Gastrocnemius medialis (tissue), 4 donors: Measurements from ENCODE around the gene FLT3. TPM values are rescaled to one million over a fixed set of nuclear protein-coding genes. Genes with fewer than 3 reads are reported as not detected.

Experiments used
- ATAC-seq, 2 donors: fragments of 150-250 bp; one replicate each; pipeline ENCODE4 v1.9.1; 2016
- DNase-seq, 2 donors: peaks; one replicate each; pipeline ENCODE4 v3.0.0-alpha.2; 2019
- H3K27ac ChIP-seq, 4 donors: fragments of 200-600 bp; sonication (generic); 1 replicate in 1 of 4; 2 replicates in 3 of 4; pipeline ENCODE4 v1.5.1; 2016 to 2018; ENCODE audit warnings: mild to moderate bottlenecking in 2 of 4, moderate library complexity in 1 of 4
- H3K27me3 ChIP-seq, 3 donors: fragments of 200-600 bp; sonication (generic) in 2 of 3; 1 replicate in 1 of 3; 2 replicates in 2 of 3; pipeline versions ENCODE4 v1.5.1 to v1.6.0; 2016 to 2019; ENCODE audit warnings: mild to moderate bottlenecking in 1 of 3, moderate library complexity in 1 of 3
- H3K36me3 ChIP-seq, 2 donors: fragments of 200-600 bp; sonication (generic) in 1 of 2; one replicate each; pipeline ENCODE4 v1.5.1; 2017 to 2018
- H3K4me1 ChIP-seq, 2 donors: fragments of 200-600 bp; sonication (generic) in 1 of 2; one replicate each; pipeline ENCODE4 v1.5.1; 2016 to 2017; ENCODE audit warnings: mild to moderate bottlenecking in 2 of 2
- H3K4me3 ChIP-seq, 4 donors: fragments of 200-600 bp; sonication (generic) in 3 of 4; 1 replicate in 1 of 4; 2 replicates in 3 of 4; pipeline ENCODE4 v1.5.1; 2016 to 2019; ENCODE audit warnings: mild to moderate bottlenecking in 2 of 4
- H3K9me3 ChIP-seq, 3 donors: fragments of 200-600 bp; sonication (generic) in 2 of 3; 1 replicate in 1 of 3; 2 replicates in 2 of 3; pipeline ENCODE4 v1.5.1; 2016 to 2019
- POLR2A ChIP-seq, 2 donors: fragments of 450-650 bp; IDR thresholded peaks; one replicate each; pipeline ENCODE4 v1.6.1; 2017; ENCODE audit warnings: antibody characterized with exemption in 2 of 2, mild to moderate bottlenecking in 2 of 2, moderate library complexity in 2 of 2
- in situ Hi-C, 4 donors: fragments of 200-750 bp; cut with MboI; loops; one replicate each; pipeline versions ENCODE4 v1.15.0 to v1.8.0; 2017; ENCODE audit warnings: low sequenced_read_pairs in 4 of 4
- intact Hi-C: fragments of 100-400 bp; cut with DNase I; formaldehyde crosslinking; loops from one replicate; pipeline ENCODE4 v1.15.1; 2023; ENCODE audit warnings: low total_unique reads
- total RNA-seq, 4 donors: library from RNA; depleted of rRNA; stranded (reverse); fragments of >200 nt; gene quantifications; one replicate each; pipeline versions ENCODE4 v1.1.0 to v1.2.3, GENCODE V29; 2016
- TF ChIP-seq, protein P1 (sequence below), 5 experiments: fragments of 450-650 bp in 3 of 5; fragments of 200-600 bp in 2 of 5; sonication (generic) in 2 of 5; IDR thresholded peaks in 4 of 5; conservative IDR thresholded peaks in 1 of 5; 1 replicate in 4 of 5; 2 replicates in 1 of 5; pipeline ENCODE4 v1.5.1; 2016 to 2019; ENCODE audit warnings: antibody characterized with exemption in 5 of 5, mild to moderate bottlenecking in 3 of 5, moderate library complexity in 3 of 5

FLT3 gene
- total RNA-seq, 4 donors from 2014 or later = 0.22 to 0.92 (median 0.37) TPM

GRCh38 chr13:28043224-28043623 is 57.2 kb downstream of the FLT3 start:
- Histone ChIP-seq H3K9me3 (no peaks in the 10 kb centered on the region), H3K27ac (no peak overlapping the region), H3K4me3 (no peak overlapping the region), H3K36me3 (no peaks in the 10 kb centered on the region), H3K4me1 (no peaks in the 10 kb centered on the region), H3K27me3 (no peaks in the 10 kb centered on the region)
- TF ChIP-seq POLR2A (IDR thresholded peaks at IDR 0.05) = no peak
- TF ChIP-seq, protein P1, sequence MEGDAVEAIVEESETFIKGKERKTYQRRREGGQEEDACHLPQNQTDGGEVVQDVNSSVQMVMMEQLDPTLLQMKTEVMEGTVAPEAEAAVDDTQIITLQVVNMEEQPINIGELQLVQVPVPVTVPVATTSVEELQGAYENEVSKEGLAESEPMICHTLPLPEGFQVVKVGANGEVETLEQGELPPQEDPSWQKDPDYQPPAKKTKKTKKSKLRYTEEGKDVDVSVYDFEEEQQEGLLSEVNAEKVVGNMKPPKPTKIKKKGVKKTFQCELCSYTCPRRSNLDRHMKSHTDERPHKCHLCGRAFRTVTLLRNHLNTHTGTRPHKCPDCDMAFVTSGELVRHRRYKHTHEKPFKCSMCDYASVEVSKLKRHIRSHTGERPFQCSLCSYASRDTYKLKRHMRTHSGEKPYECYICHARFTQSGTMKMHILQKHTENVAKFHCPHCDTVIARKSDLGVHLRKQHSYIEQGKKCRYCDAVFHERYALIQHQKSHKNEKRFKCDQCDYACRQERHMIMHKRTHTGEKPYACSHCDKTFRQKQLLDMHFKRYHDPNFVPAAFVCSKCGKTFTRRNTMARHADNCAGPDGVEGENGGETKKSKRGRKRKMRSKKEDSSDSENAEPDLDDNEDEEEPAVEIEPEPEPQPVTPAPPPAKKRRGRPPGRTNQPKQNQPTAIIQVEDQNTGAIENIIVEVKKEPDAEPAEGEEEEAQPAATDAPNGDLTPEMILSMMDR (IDR thresholded peaks at IDR 0.05 in 4 of 5, conservative IDR thresholded peaks at IDR 0.05 in 1 of 5) = no peak
- intact Hi-C loops = no loop called here
- in situ Hi-C loops = no loop called here
- DNase-seq (no peak), ATAC-seq (no peak)

DNA sequence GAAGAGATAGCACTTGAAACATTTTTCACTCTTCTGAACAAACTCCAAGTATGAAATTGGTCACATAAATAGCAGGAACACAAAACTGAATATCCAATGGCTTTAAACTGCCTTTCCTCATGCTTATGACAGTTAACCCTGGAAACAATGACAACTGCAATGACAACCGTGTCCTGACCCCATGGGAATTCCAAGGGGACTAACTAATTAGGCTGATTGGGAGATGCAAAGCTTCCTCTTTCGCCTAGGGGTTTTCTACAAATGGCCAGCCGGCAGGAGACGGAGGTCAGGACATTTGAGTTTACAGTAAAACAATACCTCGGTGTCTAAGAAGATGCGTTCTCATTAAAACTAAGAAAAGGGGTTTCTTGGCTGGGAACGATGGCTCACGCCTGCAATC is 58.9 kb downstream of the FLT3 start:
- TF ChIP-seq POLR2A (IDR thresholded peaks at IDR 0.05) = no peak
- TF ChIP-seq, protein P1 (IDR thresholded peaks at IDR 0.05 in 4 of 5, conservative IDR thresholded peaks at IDR 0.05 in 1 of 5) = no peak
- H3K36me3 ChIP-seq = no peaks in the 10 kb centered on the region
- H3K27ac ChIP-seq = no peak overlapping the region
- no peaks in the 10 kb centered on the region for H3K4me1 ChIP-seq
- no peaks in the 10 kb centered on the region for H3K9me3 ChIP-seq
- in situ Hi-C loops (no loop called here), intact Hi-C loops (no loop called here)
- no peaks in the 10 kb centered on the region for H3K27me3 ChIP-seq
- no peak overlapping the region for H3K4me3 ChIP-seq
- DNase-seq (no peak), ATAC-seq (no peak)

DNA sequence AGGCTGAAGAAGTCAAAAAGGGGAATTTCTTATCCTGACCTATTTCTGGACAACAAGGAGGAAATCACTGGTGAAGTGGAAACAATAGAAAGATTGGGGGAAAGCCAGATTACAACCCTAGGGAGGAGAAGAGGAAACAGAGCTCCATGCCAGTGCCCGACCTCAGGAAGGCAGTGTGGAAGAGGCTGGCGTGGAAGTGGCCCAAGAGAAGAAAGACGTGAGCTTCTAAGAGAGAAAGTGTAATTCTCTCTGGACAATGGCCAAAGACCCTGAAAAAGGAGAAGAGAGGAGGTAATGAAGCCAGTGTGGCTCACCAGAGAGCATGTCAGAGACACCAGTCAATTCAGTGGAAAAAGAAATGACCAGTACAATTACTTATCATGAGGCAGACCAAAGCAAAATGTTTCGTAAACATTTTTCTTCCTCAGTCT is 59.3 kb downstream of the FLT3 start:
- Histone ChIP-seq H3K36me3 (no peaks in the 10 kb centered on the region), H3K4me1 (no peaks in the 10 kb centered on the region), H3K27ac (no peak overlapping the region), H3K4me3 (no peak overlapping the region), H3K9me3 (no peaks in the 10 kb centered on the region), H3K27me3 (no peaks in the 10 kb centered on the region)
- ATAC-seq = no peak
- TF ChIP-seq, protein P1 (IDR thresholded peaks at IDR 0.05 in 4 of 5, conservative IDR thresholded peaks at IDR 0.05 in 1 of 5) = no peak
- TF ChIP-seq POLR2A (IDR thresholded peaks at IDR 0.05) = no peak
- no peak for DNase-seq
- in situ Hi-C loops = no loop called here
- intact Hi-C loops = no loop called here

- Histone ChIP-seq H3K36me3 (no peaks in the 10 kb centered on the region), H3K9me3 (no peaks in the 10 kb centered on the region), H3K27me3 (no peaks in the 10 kb centered on the region), H3K4me1 (no peaks in the 10 kb centered on the region), H3K27ac (no peak overlapping the region), H3K4me3 (no peak overlapping the region)
- no peak for DNase-seq
- in situ Hi-C loops (no loop called here), intact Hi-C loops (no loop called here)
- TF ChIP-seq POLR2A (IDR thresholded peaks at IDR 0.05) = no peak
- TF ChIP-seq, protein P1 (IDR thresholded peaks at IDR 0.05 in 4 of 5, conservative IDR thresholded peaks at IDR 0.05 in 1 of 5) = no peak
- ATAC-seq = no peak
Observed at GRCh38 chr13:28037399-28037798, 63.0 kb downstream of the FLT3 start.

DNA sequence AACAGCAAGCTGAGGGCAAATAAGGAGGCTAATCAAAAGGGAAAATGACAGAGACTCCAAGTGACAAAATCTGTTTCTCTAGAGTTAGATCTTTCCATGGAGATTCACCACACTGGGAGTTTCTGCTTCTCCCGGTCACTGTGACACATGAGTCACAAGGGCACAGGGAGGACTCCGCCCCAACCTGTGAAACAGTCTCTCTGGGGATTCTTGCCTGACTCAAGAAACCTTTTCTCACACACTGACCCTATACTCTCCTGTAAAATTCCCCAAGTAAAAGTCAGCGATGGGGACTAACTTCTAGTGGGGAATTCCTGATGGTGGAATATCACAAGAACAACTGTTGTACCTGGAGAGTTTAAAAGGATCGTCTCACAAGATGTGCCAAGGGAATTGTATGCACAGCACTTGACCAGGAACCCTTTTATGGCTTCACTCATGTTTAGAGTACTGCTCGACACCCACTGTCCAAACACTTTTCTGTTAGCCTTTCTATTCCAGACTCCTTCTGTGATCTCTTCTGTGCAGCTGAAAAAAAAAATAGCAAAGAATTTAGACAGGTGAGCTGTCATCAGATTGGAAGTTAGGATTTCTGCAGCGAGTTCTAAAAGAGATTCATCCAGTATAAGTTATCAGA is 65.1 kb downstream of the FLT3 start:
- no peak overlapping the region for H3K4me3 ChIP-seq
- TF ChIP-seq POLR2A (IDR thresholded peaks at IDR 0.05) = no peak
- TF ChIP-seq, protein P1 (IDR thresholded peaks at IDR 0.05 in 4 of 5, conservative IDR thresholded peaks at IDR 0.05 in 1 of 5) = no peak
- DNase-seq = no peak
- no peaks in the 10 kb centered on the region for H3K9me3 ChIP-seq
- H3K36me3 ChIP-seq = no peaks in the 10 kb centered on the region
- H3K4me1 ChIP-seq = no peaks in the 10 kb centered on the region
- no peak for ATAC-seq
- in situ Hi-C loops = no loop called here
- intact Hi-C loops = no loop called here
- no peak overlapping the region for H3K27ac ChIP-seq
- H3K27me3 ChIP-seq = no peaks in the 10 kb centered on the region
